ENCODE measurements around the gene CREB3L4. TPM values are rescaled to one million over a fixed set of nuclear protein-coding genes. Genes with fewer than 3 reads are reported as not detected.

Gene CREB3L4
- total RNA-seq, 2 donors from 2014 or later: 15.6 to 23.9 TPM

GRCh38 chr1:153944827-153945117 lies 22.9 kb upstream of the CREB3L4 start:
- peak overlapping the region; percentile 52 for H3K27ac Mint-ChIP-seq
- Histone ChIP-seq H3K27ac (ENCODE audit: low read depth, low read length) (no peak overlapping the region), H3K9ac (ENCODE audit: extremely low read depth, low read length, poor library complexity, severe bottlenecking) (no peak overlapping the region), H3K27me3 (ENCODE audit: control insufficient read depth, insufficient read depth, low read length, poor library complexity, severe bottlenecking) (no peaks in the 10 kb centered on the region), H3K4me3 (ENCODE audit: low read length) (peak overlapping the region; percentile 92), H3K9me3 (ENCODE audit: control insufficient read depth, low read length) (no peaks in the 10 kb centered on the region), H3K4me1 (ENCODE audit: control insufficient read depth, insufficient read depth, low read length) (no peaks in the 10 kb centered on the region), H3K36me3 (ENCODE audit: control insufficient read depth, insufficient read depth, low read length) (peaks cover 38% of the 10 kb centered on the region)
- H3K4me1 Mint-ChIP-seq: peaks cover 4% of the 10 kb centered on the region
- 75 to 96% methylated on average over 1 to 3 of the region's 3 CpGs for WGBS, 2 experiments (ENCODE audit: insufficient coverage in 1 of 2, insufficient read length in 1 of 2)
- peaks cover 35% of the 10 kb centered on the region for H3K36me3 Mint-ChIP-seq (ENCODE audit: low read depth)
- no peak for DNase-seq
- H3K9me3 Mint-ChIP-seq: no peaks in the 10 kb centered on the region
- no peaks in the 10 kb centered on the region for H3K27me3 Mint-ChIP-seq (ENCODE audit: insufficient read depth)
- peak overlapping the region; percentile 78 for H3K4me3 Mint-ChIP-seq
- TF ChIP-seq CTCF (conservative IDR thresholded peaks at IDR 0.05): no peak

GRCh38 chr1:153945131-153945794 lies 22.4 kb upstream of the CREB3L4 start:
- Histone ChIP-seq H3K9me3 (ENCODE audit: control insufficient read depth, low read length) (no peaks in the 10 kb centered on the region), H3K4me1 (ENCODE audit: control insufficient read depth, insufficient read depth, low read length) (no peaks in the 10 kb centered on the region), H3K36me3 (ENCODE audit: control insufficient read depth, insufficient read depth, low read length) (peaks cover 40% of the 10 kb centered on the region), H3K27ac (ENCODE audit: low read depth, low read length) (no peak overlapping the region), H3K9ac (ENCODE audit: extremely low read depth, low read length, poor library complexity, severe bottlenecking) (peak overlapping the region; percentile 62), H3K27me3 (ENCODE audit: control insufficient read depth, insufficient read depth, low read length, poor library complexity, severe bottlenecking) (no peaks in the 10 kb centered on the region), H3K4me3 (ENCODE audit: low read length) (peak overlapping the region; percentile 92)
- Mint-ChIP-seq H3K4me1 (peaks cover 4% of the 10 kb centered on the region), H3K4me3 (peak overlapping the region; percentile 78), H3K9me3 (no peaks in the 10 kb centered on the region), H3K27me3 (ENCODE audit: insufficient read depth) (no peaks in the 10 kb centered on the region), H3K27ac (peak overlapping the region; percentile 70), H3K36me3 (ENCODE audit: low read depth) (peaks cover 33% of the 10 kb centered on the region)
- TF ChIP-seq CTCF (conservative IDR thresholded peaks at IDR 0.05): no peak
- 61 to 68% methylated on average over 6 to 12 of the region's 12 CpGs for WGBS, 2 experiments (ENCODE audit: insufficient coverage in 1 of 2, insufficient read length in 1 of 2)
- no peak for DNase-seq

DNA sequence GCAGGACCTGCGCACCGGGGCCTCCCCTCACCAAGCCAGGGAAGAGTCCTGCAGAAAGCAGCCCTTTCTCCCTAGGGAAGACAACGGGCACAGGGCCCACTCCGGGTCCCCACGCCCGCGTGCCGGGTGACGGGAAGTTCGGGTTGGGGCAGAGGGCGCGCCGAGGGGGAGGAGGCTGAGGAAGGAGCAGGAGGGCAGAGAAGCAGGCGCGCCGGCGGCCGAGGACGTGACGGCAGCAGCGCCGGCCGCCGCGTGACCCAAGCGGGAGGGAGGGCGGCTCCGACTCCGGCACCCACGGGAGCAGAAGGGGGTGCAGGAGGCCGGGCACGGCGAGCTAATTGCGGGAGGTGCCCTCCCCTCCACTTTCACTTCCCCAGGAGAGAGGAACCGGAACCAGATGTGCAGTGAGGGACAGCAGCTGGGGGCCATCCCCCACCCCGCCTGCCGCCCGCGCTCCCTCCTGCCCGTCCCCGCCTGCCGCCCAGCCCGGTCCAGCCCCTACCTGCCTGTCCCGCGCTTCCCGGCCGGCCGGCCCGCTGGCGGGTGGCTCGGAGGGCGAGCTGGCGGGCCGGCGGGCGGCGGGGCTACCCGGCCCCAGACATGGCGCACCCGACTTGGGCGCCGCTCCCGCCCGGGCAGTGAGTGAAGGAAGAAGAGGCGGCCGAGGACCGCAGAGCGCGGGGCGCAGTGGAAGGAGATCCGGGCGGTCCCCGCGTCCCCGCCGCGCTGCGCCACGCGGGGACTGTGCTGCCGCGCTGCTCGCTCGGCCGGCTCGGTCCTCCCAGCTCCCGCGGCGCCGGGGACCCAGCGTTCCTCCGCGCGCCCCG lies 21.7 kb upstream of the CREB3L4 start:
- Mint-ChIP-seq H3K27ac (peak overlapping the region; percentile 70), H3K4me1 (peaks cover 4% of the 10 kb centered on the region), H3K36me3 (ENCODE audit: low read depth) (peaks cover 35% of the 10 kb centered on the region), H3K9me3 (no peaks in the 10 kb centered on the region), H3K4me3 (peak overlapping the region; percentile 78), H3K27me3 (ENCODE audit: insufficient read depth) (no peaks in the 10 kb centered on the region)
- TF ChIP-seq CTCF (conservative IDR thresholded peaks at IDR 0.05): no peak
- 0% methylated on average over 95 of the region's 95 CpGs; no CpG with 5 or more reads in 1 of the 2 experiments for WGBS, 2 experiments (ENCODE audit: insufficient coverage in 1 of 2, insufficient read length in 1 of 2)
- Histone ChIP-seq H3K9me3 (ENCODE audit: control insufficient read depth, low read length) (no peaks in the 10 kb centered on the region), H3K36me3 (ENCODE audit: control insufficient read depth, insufficient read depth, low read length) (peaks cover 45% of the 10 kb centered on the region), H3K27ac (ENCODE audit: low read depth, low read length) (peak overlapping the region; percentile 41), H3K9ac (ENCODE audit: extremely low read depth, low read length, poor library complexity, severe bottlenecking) (peak overlapping the region; percentile 62), H3K4me3 (ENCODE audit: low read length) (peak overlapping the region; percentile 92), H3K4me1 (ENCODE audit: control insufficient read depth, insufficient read depth, low read length) (no peaks in the 10 kb centered on the region), H3K27me3 (ENCODE audit: control insufficient read depth, insufficient read depth, low read length, poor library complexity, severe bottlenecking) (no peaks in the 10 kb centered on the region)
- peak; percentile 83 for DNase-seq
